ENCODE measurements around the gene ITGBL1.
A peak's percentile ranks its signal among the peaks of the same experiment; 100 is the strongest.

ITGBL1 gene, protein sequence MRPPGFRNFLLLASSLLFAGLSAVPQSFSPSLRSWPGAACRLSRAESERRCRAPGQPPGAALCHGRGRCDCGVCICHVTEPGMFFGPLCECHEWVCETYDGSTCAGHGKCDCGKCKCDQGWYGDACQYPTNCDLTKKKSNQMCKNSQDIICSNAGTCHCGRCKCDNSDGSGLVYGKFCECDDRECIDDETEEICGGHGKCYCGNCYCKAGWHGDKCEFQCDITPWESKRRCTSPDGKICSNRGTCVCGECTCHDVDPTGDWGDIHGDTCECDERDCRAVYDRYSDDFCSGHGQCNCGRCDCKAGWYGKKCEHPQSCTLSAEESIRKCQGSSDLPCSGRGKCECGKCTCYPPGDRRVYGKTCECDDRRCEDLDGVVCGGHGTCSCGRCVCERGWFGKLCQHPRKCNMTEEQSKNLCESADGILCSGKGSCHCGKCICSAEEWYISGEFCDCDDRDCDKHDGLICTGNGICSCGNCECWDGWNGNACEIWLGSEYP

GRCh38 chr13:101452519-101453485 lies at the start of gene ITGBL1:
ITGBL1 (plus strand) TSS chr13:101452675; CDS start chr13:101452834, 159 bp downstream.
- DNase-seq = no peak

GRCh38 chr13:101406791-101407190 lies 45.7 kb upstream of the ITGBL1 start:
- DNase-seq = no peak

- no peak for DNase-seq
Observed at GRCh38 chr13:101408154-101408553, 44.3 kb upstream of the ITGBL1 start.

GRCh38 chr13:101408992-101409656 lies 43.4 kb upstream of the ITGBL1 start:
- DNase-seq = no peak

DNA sequence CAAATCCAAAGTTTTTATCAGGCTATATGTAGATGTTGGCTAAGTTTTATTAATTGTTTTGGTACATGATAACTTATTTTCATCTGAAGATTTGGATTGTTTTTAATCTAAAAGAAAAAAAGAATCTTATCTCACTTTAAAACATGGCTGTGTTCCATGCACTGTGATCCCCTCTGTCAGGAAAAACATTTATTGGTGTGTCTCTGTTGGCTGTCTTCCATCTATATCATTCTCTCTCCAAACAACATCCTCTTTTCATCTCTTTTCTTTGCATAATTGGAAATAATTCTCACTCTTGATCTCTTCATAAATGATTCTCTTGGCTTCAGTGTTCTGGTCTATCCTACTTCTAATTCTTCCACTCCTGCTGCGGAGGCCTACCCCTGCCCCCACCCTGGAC lies 40.4 kb upstream of the ITGBL1 start:
- DNase-seq = no peak

DNA sequence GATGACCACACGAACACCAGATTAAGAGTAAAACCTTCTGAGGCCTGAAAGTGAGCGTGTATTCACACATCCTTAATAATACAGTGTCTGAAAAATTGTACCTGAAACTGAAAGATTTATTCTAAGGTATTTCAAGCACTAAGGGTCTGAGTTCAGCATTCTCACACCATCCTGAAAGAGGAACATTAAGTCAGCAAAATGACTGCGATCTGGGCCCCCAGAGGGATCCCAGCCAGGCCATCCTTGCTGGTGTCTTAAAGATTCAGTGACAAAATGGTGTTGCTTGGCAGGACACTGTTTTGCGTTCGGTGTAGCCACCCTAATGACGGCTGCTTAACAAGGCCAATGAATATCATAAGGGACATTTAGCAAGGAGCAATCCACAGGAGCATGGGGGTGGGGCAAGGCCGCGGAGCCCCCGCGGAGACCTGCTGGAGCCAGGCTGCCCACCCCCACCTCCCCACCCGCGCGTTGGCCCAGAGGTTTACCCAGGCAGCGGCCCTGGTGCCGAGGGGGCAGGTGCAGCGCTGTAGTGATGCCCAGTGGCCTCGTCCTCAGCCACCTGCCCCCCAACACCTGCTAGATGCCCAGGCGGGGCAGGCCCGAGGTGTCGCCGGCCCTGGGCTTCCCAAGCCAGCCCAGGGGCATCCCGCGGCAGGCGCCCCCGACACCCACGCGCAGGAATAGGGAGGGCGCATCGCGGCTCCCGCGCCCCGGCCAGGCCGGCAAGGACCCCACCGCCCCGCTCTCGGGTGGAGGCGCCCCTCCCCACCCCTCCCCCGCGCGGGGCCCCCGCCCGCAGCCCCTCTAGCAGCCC lies 36.9 kb upstream of the ITGBL1 start:
- peak; percentile 88 for DNase-seq

DNA sequence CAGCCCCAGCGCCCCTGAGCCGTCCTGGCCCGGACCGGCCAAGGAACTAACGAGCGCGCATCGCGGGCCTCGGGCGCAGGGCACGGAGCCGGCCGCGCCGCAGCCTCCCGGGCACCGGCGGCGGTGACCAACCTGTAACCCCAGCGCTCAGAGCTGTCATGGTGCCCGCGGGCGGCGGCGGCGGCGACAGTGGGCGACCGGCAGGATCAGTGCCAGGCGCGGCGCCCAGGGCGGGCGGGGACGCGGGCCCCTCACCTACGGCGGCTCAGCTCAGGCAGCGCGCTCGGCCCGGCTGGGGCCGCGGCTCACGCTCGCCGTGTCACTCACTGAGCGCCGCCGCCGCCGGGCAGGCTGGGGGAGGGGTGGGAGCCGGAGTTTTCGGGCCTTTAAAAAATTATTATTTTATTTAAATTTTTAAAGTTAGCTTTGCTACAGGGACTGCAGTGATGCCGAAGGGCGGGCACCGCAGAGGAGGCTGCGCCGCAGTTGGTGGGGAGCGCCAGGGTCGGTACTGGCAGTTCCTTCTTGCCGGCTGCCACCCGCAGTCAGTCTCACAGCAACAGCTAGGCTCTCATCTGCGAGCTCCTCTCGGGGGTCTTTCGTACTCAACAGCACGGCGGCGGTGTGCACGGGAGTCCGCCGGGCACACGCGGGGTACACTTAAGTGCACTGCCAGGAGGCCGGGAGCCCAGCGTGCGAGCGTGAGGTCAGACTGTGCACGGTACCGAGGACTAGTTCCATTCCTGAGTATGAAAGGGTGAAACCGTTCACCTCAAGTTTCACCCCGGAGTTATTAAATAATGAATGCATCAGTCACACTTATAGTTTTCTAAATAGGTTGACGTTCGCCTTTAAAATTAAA lies 36.1 kb upstream of the ITGBL1 start, which contains the start of gene NALCN:
Gene NALCN (minus strand): TSS at position 328 of the 862 bp plus-strand sequence. CDS start 17,382 bp downstream, outside the sequence.
- DNase-seq = peak; percentile 72

GRCh38 chr13:101417043-101417406 lies 35.5 kb upstream of the ITGBL1 start:
- peak; percentile 91 for DNase-seq

GRCh38 chr13:101417501-101417900 lies 35.0 kb upstream of the ITGBL1 start:
- DNase-seq = no peak

GRCh38 chr13:101423872-101424271 lies 28.6 kb upstream of the ITGBL1 start:
- DNase-seq = no peak

GRCh38 chr13:101424381-101425155 lies 27.9 kb upstream of the ITGBL1 start:
- no peak for DNase-seq

GRCh38 chr13:101425156-101425471 lies 27.4 kb upstream of the ITGBL1 start:
- DNase-seq = no peak

DNA sequence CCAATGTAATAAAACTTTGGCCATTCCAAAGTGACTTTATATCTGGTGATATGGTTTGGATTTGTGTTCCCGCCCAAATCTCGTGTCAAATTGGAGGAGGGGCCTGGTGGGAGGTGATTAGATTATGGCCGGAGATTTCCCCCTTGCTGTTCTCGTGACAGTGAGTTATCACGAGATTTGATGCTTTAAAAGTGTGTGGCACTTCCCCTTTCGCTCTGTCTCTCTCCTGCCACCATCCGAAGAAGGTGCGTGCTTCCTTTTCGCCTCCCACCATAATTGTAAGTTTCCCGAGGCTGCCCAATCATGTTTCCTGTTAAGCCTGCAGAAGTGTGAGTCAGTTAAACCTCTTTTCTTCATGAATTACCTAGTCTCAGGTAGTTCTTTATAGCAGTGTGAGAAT lies 26.9 kb upstream of the ITGBL1 start:
- no peak for DNase-seq

GRCh38 chr13:101429733-101430132 lies 22.7 kb upstream of the ITGBL1 start:
- no peak for DNase-seq

GRCh38 chr13:101433895-101434294 lies 18.6 kb upstream of the ITGBL1 start:
- no peak for DNase-seq

DNA sequence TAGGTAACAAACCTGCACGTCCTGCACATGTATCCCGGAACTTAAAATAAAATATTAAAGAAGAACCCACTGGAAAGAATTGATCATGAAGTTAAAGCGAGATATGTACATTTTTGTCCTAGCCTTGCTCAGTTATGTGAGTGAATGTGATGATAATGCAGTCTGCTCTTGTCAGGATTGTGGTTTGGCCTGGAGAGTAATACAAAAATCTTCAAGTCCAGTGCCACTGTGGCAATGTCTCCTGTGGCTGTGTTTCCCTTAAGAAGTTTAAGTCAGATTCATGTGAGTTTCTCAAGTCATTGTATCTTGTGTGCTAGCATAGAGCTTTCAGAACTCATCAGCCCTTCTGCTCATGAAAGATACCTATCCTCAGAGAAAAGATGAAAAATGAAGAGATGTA lies 18.0 kb upstream of the ITGBL1 start:
- no peak for DNase-seq

- DNase-seq = no peak
Observed at GRCh38 chr13:101447852-101448251, 4.6 kb upstream of the ITGBL1 start.

DNA sequence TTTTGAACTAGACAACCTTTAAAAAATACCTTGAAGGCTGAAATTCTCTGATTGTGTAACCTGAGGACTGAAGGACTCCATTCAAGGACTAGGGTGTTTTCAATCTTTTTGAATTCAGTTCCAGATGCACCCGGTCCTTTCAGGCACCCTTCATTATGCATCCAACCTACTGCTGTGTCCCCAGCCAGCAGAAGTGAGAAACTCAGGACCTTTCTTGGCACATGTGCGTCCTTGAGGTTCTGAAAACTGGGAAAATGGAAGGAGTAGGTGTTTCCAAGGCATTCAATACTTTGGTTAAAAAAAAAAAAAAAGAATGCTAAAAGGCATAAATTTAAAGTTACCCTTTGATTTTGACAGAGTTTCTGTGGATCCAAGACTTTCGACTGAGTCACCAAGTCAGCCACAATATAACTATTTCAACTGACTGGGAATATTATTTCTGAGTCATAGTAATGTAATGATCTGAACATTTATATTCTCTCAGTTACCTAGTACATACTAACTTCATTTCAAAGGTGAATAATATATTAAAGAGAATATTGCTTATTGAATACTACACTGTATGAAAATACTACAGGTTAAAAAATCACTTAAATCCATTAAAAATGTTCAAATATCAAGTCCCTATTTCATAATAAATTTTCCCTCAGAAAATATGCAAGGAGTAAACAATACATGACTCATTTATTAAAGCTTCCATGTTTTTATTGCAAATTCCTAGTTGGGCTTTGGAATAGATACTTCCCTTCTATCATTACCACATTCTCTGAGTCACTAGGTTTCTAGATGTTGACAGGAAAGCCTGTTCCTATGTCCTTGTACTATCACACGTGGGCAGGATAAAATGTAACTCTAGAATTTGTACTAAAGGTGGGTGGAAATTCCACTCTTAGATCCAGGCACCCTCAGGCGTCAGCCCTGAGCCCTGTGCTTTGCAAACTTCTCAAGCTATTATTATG lies 2.4 kb upstream of the ITGBL1 start:
- DNase-seq = no peak

DNA sequence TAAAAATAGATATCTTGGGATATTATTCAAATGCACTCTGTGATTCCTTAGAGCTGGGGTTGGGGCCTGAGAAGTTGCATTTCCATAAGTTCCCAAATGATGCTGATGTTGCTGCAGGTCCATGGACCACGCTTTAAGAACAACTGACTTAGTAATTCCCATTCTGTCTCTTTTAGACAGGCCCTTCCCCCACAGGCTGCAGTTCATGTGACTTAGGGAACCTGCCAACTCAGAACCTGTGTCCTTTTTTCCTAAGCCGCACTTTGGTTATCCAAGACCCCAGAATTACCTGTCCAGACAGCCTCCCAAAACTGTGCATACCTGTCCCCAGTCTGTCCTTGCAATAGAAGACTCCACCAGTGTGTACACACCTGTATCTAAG lies 1.7 kb upstream of the ITGBL1 start:
- no peak for DNase-seq
